IPS-18a (cell line): Measurements from ENCODE around the gene RNLS.
"Not testable (repeated sequence)": the region's sequence is repeated elsewhere in the genome, so short reads cannot be mapped to it uniquely, and the experiment has no call there.

Source experiments
- H3K27ac ChIP-seq: one replicate; pipeline ENCODE4 v1.5.1; 2013; ENCODE audit warnings: low read length
- H3K27me3 ChIP-seq: one replicate; pipeline ENCODE4 v1.6.1; 2013; ENCODE audit warnings: mild to moderate bottlenecking, low read length; ENCODE audit not compliant: control insufficient read depth, insufficient read depth
- H3K36me3 ChIP-seq: one replicate; pipeline ENCODE4 v1.6.1; 2013; ENCODE audit warnings: low read depth, low read length; ENCODE audit not compliant: control insufficient read depth
- H3K4me1 ChIP-seq: one replicate; pipeline ENCODE4 v1.6.1; 2013; ENCODE audit warnings: low read depth, low read length; ENCODE audit not compliant: control insufficient read depth
- H3K4me3 ChIP-seq: one replicate; pipeline ENCODE4 v1.5.1; 2013; ENCODE audit warnings: low read length
- H3K9ac ChIP-seq: one replicate; pipeline ENCODE4 v1.6.1; 2013; ENCODE audit warnings: mild to moderate bottlenecking, low read length, moderate library complexity
- H3K9me3 ChIP-seq: one replicate; pipeline ENCODE4 v1.6.1; 2013; ENCODE audit warnings: low read depth, low read length; ENCODE audit not compliant: control insufficient read depth

The RNLS gene

DNA sequence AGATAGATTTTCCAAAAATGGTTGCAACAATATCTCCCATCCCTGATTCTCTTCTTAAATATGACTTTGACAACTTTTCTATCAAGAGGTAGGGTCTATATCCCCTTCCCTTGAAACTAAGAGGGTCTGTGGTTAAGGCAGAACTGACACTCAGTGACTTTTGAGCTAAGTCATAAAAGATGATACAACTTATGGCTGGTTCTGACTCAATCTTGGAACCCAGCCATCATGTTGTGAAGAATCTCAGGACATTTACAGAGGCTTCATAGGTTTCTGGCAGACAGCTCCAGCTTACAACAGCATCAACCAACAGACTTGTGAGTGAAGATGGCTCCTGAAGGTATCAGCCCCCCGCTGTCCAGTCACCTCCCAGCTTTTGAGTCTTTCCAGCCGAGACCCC is 203.5 kb downstream of the RNLS start:
- H3K4me1 ChIP-seq: no peaks in the 10 kb centered on the region
- no peak overlapping the region for H3K4me3 ChIP-seq
- H3K9me3 ChIP-seq: no peaks in the 10 kb centered on the region
- no peaks in the 10 kb centered on the region for H3K27me3 ChIP-seq
- no peak overlapping the region for H3K9ac ChIP-seq
- H3K36me3 ChIP-seq: no peaks in the 10 kb centered on the region
- H3K27ac ChIP-seq: no peak overlapping the region

DNA sequence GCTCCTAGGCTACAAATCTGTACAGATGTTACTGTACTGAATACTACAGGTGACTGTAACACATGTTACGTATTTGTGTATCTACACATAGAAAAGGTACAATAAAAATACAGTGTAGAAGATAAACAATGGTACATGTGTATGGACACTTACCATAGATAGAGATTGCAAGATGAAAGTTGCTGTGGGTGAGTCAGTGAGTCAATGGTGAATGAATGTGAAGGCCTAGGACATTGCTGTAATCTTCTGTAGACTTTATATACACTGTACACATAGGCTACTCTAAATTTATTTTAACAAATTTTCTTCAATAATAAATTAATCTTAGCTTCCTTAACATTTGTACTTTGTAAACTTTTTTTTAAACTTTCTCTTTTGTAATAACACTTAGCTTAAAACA is 205.6 kb downstream of the RNLS start:
- Histone ChIP-seq H3K27ac (no peak overlapping the region), H3K36me3 (no peaks in the 10 kb centered on the region), H3K27me3 (no peaks in the 10 kb centered on the region), H3K9ac (no peak overlapping the region), H3K4me3 (no peak overlapping the region), H3K4me1 (no peaks in the 10 kb centered on the region), H3K9me3 (no peaks in the 10 kb centered on the region)

- no peaks in the 10 kb centered on the region for H3K27me3 ChIP-seq
- H3K27ac ChIP-seq: no peak overlapping the region
- no peaks in the 10 kb centered on the region for H3K9me3 ChIP-seq
- H3K4me1 ChIP-seq: no peaks in the 10 kb centered on the region
- no peak overlapping the region for H3K9ac ChIP-seq
- H3K4me3 ChIP-seq: no peak overlapping the region
- no peaks in the 10 kb centered on the region for H3K36me3 ChIP-seq
Measured at GRCh38 chr10:88374392-88375175, 208.5 kb downstream of the RNLS start.

- Histone ChIP-seq H3K9ac (no peak overlapping the region), H3K4me3 (no peak overlapping the region), H3K27me3 (no peaks in the 10 kb centered on the region), H3K9me3 (no peaks in the 10 kb centered on the region), H3K27ac (no peak overlapping the region), H3K4me1 (no peaks in the 10 kb centered on the region), H3K36me3 (no peaks in the 10 kb centered on the region)
Measured at GRCh38 chr10:88372881-88373592, 210.1 kb downstream of the RNLS start.

DNA sequence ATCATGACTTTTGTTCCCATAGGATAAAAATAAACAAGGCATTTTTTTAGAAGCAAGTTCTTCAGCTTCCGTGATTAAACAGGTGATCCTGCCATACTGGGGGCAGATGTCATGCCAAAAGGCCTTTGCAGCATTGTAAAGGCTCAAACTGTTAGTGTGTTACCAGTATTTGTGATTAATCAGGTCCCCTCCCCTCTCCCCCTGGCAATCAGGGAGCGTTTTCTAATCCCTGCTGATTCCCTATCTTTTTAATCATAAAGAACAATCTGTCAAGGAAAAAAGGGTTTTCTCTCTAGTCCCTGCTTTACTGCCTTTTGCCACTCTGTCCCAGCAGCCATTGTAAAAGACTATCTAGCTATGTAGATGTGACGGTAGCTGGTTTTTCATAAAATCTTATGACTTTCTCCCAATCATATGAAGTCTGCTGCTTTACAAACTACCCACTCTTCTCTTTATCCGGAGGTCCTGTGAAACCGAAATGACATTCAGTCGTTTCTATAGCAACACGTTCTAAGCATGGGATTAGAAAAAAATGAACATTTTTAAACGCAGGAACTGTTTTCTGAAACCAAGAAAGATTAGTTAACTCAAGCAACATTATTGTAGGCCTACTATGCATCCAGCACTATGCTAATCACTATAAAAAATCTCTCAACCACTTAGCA is 210.9 kb downstream of the RNLS start:
- Histone ChIP-seq H3K9me3 (no peaks in the 10 kb centered on the region), H3K9ac (peak overlapping the region; percentile 22), H3K27me3 (no peaks in the 10 kb centered on the region), H3K36me3 (no peaks in the 10 kb centered on the region), H3K4me3 (no peak overlapping the region), H3K27ac (no peak overlapping the region), H3K4me1 (no peaks in the 10 kb centered on the region)

- Histone ChIP-seq H3K9ac (no peak overlapping the region), H3K36me3 (no peaks in the 10 kb centered on the region), H3K4me1 (no peaks in the 10 kb centered on the region)
Measured at GRCh38 chr10:88370713-88371112, 212.4 kb downstream of the RNLS start.

GRCh38 chr10:88366772-88367171 is 216.3 kb downstream of the RNLS start:
- no peaks in the 10 kb centered on the region for H3K4me1 ChIP-seq
- no peak overlapping the region for H3K27ac ChIP-seq
- no peak overlapping the region for H3K9ac ChIP-seq
- H3K4me3 ChIP-seq: no peak overlapping the region
- H3K9me3 ChIP-seq: no peaks in the 10 kb centered on the region
- no peaks in the 10 kb centered on the region for H3K27me3 ChIP-seq
- H3K36me3 ChIP-seq: no peaks in the 10 kb centered on the region

More at GRCh38 chr10:88370713-88371112, 212.4 kb downstream of the RNLS start:
- Histone ChIP-seq H3K27ac (no peak overlapping the region), H3K27me3 (no peaks in the 10 kb centered on the region), H3K4me3 (no peak overlapping the region), H3K9me3 (no peaks in the 10 kb centered on the region)

- Histone ChIP-seq H3K9ac (no peak overlapping the region), H3K27me3 (no peaks in the 10 kb centered on the region), H3K27ac (no peak overlapping the region), H3K9me3 (no peaks in the 10 kb centered on the region), H3K4me1 (no peaks in the 10 kb centered on the region), H3K4me3 (no peak overlapping the region), H3K36me3 (no peaks in the 10 kb centered on the region)
Measured at GRCh38 chr10:88361995-88362807, 220.9 kb downstream of the RNLS start.

DNA sequence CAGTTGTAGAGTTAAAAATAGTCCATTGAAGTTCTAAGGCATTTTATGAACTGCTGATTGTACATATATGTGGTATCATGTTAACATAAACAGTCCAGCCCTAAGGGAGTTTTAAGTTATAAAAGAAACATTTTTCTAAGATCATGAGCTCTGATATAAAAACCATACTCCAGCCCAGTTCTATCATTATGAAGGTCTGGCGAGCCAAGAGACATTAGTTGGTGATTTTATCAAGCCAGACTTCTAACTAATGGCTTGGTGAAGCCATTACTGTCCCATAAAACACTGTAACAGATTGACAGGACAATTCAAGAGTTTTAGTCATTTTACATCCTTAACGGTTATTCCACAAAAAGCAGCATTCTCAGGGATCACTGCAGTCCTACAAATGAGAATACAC is 221.6 kb downstream of the RNLS start:
- Histone ChIP-seq H3K9ac (no peak overlapping the region), H3K9me3 (no peaks in the 10 kb centered on the region), H3K27me3 (no peaks in the 10 kb centered on the region), H3K36me3 (no peaks in the 10 kb centered on the region), H3K4me3 (no peak overlapping the region), H3K4me1 (no peaks in the 10 kb centered on the region), H3K27ac (no peak overlapping the region)

DNA sequence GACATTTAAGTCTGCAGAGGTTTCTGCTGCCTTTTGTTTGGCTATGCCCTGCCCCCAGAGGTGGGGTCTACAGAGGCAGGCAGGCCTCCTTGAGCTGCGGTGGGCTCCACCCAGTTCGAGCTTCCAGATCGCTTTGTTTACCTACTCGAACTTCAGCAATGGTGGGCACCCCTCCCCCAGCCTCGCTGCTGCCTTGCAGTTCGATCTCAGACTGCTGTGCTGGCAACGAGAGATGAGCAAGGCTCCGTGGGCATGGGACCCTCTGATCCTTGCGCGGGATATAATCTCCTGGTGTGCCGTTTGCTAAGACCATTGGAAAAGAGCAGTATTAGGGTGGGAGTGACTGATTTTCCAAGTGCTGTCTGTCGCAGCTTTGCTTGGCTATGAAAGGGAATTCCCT is 227.4 kb downstream of the RNLS start:
- H3K27me3 ChIP-seq, H3K36me3 ChIP-seq, H3K4me3 ChIP-seq, H3K9ac ChIP-seq, H3K27ac ChIP-seq, H3K4me1 ChIP-seq, H3K9me3 ChIP-seq: not testable (repeated sequence)

- Histone ChIP-seq H3K27me3 (no peaks in the 10 kb centered on the region), H3K4me1 (peaks cover 44% of the 10 kb centered on the region), H3K4me3 (peak overlapping the region; percentile 27), H3K9ac (peak overlapping the region; percentile 38), H3K27ac (peak overlapping the region; percentile 15), H3K36me3 (no peaks in the 10 kb centered on the region), H3K9me3 (no peaks in the 10 kb centered on the region)
Measured at GRCh38 chr10:88347597-88348304, 235.4 kb downstream of the RNLS start.
